KG1 (cell line): ENCODE results near the gene TBCD.

Experiments used
- DNase-seq: peaks from one replicate; lab custom pipeline; 2025; lab: John Stamatoyannopoulos, UW

Gene TBCD

GRCh38 chr17:82791532-82791931 lies 39.7 kb downstream of the TBCD start:
- DNase-seq = no peak

GRCh38 chr17:82793974-82794630 lies 42.2 kb downstream of the TBCD start:
- no peak for DNase-seq

DNA sequence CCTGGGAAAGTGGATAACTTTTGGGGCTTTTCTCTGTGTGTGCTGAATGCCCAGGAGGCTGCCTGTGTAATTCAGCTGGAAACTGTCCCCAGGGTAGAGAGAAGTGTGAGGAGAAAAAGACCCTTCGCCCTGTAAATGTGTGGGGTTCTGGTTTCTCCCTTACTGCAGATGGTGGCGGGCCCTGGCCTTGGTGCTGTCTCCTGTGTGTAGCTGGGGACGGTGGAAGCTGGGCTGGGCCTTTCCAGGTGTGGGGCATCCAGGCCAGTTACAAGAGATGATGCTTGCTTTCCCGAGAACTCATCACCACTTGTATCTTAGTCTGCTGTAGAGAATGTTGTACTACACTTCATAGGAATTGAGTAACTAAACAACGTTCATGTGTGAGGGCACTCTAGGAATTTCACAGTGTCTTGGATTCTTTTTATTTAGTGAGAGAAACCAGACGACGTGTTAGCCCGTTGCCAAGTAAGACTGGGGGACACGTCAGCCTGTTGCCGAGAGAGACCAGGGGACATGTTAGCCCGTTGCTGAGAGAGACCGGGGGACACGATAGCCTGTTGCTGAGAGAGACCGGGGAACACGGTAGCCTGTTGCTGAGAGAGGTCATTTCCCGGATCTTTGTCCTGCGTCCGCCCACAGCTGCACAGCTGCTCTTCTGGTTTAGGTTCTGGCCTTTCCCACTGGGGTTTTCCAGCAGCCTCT lies 43.1 kb downstream of the TBCD start:
- no peak for DNase-seq

DNA sequence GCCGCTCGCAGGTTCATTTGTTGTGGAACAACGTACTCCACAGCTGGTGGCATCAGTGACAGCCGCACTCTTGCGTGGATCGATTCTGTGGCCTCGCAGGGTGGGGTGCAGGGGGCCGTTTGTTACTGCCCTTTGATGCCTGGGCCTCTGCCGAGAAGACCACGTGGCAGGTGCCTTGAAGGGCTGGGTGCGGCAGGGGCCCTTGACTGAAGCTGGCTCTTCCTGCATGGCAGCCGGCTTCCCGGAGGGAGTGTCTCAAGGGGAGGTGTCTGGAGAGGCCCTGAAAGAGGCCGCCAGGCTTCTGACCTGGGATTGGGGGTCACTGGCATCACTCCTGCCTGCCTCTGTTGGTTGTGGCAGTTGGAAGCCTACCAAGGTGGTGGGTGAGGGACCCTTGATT lies 43.8 kb downstream of the TBCD start:
- DNase-seq = no peak

DNA sequence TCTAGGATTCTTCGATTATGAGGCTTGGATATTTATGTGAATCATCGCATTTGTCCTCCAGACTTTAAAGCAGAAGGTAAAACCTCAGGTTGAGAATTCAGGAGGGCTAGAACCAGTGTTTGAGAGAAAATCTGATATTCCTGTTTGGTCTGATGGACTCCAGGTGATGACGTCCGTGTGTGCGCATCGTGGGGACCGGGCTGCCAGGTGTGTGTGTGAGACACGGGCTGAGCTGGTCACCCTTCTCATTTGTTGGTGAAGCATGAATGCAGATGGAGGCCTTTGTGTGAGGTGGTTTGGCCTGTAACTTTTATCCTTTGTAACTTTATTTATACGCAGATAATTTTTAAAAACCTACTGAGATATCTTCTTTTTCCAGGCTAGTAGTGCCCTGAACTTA lies 45.2 kb downstream of the TBCD start:
- DNase-seq = no peak

DNA sequence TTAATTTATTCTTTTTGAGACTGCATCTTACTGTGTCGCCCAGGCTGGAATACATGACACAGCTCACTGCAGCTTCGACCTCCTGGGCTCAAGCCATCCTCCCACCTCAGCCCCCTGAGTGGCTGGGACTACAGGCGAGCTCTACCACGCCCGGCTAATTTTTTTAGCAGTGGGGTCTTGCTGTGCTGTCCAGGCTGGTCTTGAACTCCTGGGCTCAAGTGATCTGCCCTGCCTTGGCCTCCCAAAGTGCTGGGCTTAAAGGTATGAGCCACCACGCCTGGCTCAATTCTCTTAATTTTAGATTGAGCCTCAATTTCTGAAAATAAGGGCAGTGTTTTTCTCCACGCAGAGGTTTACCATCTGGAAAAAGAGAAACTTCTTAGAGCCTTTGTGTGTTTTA lies 46.9 kb downstream of the TBCD start:
- no peak for DNase-seq

- DNase-seq = no peak
These were observed 47.7 kb downstream of the TBCD start for GRCh38 chr17:82799591-82799990.

- no peak for DNase-seq
These were observed 49.0 kb downstream of the TBCD start for GRCh38 chr17:82800885-82801284.

GRCh38 chr17:82801377-82801970 lies 49.6 kb downstream of the TBCD start:
- no peak for DNase-seq

DNA sequence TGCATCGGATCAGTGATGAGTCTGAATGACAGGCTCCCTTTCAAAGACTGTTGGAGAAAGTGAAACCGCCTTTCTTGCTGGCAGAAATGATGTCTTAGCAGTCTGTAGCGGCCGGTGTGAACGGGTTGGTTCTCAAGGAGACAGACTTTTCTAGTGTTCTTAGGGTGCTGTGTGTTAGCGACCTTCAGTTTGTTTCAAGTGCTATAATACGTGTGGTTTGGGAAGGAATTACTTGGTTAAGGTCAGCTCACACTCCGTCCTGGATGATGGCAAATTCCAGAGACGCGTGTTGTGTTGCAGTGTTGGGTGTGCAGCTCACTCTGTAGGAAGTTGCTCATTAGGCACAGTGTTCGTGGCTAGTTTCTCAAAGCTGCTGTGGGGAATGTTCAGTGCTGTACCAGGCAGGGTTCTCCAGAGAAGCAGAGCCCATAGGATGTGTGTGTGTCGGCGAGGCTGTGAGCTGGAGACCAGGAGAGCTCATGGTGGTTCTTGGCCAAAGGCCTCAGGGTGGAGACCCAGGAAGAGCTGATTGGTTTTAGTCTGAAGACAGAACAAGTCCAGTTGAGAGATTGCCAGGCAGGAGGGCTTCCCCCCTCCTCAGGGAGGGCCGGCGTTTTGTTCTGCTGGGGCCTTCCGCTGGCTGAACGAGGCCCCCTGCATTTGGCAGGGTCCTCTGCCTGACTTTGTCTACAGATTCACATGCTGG lies 50.4 kb downstream of the TBCD start:
- DNase-seq = no peak

DNA sequence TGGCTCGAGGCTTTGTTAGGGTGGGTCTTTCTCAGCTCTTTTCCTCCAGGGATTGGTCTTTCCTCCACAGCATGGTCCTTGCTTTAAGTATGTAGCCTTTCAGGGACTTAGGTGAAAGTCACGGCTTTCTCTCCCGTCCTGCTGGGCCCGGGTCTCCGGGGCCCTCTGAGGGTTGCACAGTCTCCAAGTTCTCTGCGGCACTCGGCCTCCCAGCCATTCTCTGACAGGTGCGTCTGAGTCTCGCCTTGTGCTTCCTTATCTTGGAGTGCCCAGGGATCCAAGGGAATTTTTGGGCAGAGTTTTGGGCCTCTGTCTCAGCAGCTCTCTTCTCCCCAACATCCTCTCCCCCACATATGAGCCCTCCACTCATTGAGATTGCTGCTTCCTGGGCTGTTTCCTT lies 51.3 kb downstream of the TBCD start:
- no peak for DNase-seq

DNA sequence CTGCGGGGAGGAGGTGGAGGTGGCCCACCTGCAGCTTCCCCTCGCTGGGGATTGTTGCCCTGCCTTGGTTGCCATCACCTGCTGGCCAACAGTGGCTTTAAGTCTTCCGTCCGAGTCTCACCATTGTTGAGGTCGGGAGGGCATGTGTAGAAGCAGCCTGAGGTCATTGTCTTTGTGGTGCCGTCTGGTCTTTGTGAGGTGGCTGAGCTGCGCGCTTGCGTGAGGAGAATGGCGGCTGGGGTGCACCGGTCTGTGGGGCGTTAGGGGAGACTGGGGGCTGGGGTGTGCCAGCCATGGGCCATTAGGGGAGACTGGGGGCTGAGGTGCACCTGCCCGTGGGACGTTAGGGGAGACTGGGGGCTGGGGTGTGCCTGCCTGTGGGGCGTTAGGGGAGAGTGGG lies 51.7 kb downstream of the TBCD start:
- no peak for DNase-seq

DNA sequence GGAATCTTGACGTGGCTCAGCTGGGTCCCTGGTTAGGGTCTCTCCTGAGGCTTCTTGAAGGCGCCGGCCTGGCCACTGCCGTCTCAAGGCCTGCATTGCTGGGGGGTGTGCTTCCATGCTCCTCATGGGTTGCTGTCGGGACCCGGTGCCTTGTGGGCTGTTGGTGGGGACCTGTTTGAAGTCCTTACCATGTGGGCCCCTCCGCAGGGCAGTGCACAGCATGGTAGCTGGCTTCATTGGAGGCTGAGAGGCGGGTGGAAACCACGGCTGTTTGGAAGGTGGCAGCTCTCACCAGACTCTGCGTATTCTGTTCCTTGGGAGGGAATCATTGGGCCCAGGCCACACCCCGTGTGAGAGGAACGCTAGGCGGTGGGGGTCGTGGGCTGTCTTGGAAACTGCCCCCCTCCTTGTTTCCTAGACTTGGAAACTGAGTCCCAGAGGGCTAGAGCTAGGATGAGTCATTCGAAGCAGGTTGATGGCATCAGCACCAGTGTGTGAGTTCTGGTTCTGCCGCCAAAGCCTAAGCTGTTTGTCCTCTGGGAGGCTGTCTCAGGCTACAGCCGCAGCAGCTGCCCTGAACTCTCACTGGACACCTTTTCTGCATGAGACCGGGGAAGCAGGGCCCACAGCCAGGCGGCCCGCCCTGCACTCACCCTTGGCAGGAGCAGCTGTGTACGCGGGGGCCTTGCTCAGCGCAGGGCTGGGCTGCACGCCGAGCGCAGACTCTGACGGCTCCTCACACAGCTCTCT lies 52.8 kb downstream of the TBCD start:
- no peak for DNase-seq

DNA sequence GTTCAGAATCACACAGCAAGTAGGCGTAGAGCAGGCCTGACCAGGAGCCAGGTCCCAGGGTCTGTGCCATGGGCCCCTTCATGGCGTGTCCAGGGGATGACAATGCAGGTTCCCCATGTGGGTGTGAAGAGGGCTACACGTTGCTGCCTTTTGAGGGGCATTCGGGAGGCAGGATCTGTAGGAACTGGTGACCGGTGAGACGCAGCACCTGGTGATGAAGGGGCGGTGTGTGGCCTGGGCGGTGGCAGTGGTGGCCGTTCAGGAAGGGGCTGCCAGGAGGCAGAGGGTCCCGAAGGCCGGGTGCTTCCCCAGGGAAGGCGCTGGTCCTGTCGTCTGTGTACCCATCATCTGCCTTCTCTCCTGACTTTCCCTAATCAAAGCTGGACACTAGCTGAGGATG lies 53.4 kb downstream of the TBCD start:
- no peak for DNase-seq

DNA sequence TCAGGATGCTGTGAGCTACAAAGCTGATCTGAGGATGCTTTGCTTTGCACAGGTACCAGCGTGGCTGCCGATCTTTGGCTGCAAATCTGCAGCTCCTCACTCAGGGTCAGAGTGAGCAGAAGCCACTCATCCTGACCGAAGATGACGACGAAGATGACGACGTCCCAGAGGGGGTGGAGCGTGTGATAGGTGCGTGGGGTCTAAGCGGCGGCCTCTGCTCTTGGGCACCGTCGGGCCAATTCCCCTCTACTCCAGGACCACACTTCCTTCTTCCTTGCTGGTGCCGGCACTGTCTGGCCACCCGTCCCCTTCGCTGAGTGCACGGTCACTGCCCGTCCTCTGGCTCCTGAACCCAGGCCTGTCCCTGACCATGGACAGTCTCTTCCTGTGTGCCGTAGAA lies 54.0 kb downstream of the TBCD start:
- DNase-seq = no peak

GRCh38 chr17:82806645-82807044 lies 54.8 kb downstream of the TBCD start:
- DNase-seq = no peak

DNA sequence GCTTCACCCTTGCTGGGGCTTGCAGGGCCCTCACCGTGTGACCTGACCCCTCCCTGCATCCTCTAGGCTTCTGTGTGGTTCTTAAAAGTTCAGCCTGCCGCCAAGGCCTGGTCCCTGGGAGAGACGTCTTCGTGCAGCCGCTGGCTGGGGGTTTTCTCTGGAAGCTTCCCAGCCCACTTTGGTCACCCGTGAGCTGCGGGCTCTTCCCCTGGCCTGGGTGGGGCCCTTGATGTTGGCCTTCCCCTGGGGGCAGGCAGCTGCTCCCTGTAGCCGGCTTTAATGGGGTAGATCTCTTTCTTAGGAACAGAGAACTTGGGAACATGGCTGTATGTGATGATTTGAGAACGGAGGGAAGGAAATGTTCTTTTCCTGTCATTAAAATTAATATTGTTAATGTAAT lies 55.2 kb downstream of the TBCD start:
- DNase-seq = no peak

- DNase-seq = no peak
These were observed 55.7 kb downstream of the TBCD start for GRCh38 chr17:82807562-82807961.

DNA sequence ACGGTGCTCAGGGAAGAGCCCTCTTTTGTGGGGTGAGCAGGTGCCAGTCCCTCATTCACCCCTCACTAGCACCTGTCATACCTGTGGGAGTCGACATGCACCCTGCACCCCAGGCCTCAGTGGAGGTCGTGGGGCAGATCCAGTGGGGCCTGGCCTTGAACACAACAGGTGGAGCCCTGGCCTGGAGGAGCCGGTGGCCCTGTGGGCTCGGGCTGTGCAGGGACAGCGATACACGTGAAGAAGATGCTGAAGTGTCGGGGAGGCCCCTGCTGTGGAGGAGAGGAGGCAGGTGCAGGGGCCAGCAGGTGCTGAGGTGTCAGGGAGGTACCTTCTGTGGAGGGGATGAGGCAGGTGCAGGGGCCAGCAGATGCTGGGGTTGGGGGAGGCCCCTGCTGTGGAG lies 56.1 kb downstream of the TBCD start:
- DNase-seq = no peak

GRCh38 chr17:82808921-82809905 lies 57.3 kb downstream of the TBCD start:
- no peak for DNase-seq
